ENCODE data around the gene ICA1. TPM values are rescaled to one million over a fixed set of nuclear protein-coding genes. Genes with fewer than 3 reads are reported as not detected.

Gene ICA1
- total RNA-seq, 1 experiment from 2014 or later: 3.2 TPM

DNA sequence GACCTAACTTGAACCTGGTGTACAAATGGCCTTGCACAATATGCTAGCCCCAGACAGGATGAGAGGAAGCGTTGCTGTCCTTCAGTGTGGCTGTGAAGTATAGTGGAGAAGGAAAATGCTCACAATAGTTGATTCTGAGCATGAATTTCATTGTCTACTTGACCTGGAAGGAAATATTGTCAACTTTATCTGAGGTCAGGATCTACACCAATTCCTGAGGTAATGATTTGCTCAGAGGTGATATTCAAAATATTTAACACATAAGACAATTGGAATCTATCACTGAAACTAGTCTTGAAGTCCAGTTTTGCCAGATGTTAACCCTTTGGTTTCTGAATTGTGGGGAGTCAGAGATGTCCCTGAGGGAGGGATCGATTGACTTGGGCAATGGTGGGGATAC, 20.9 kb upstream of the ICA1 start:
- Histone ChIP-seq H3K4me2 (ENCODE audit: low read length) (no peak overlapping the region), H4K20me1 (ENCODE audit: low read length) (no peaks in the 10 kb centered on the region), H3K27ac (ENCODE audit: low read length) (no peak overlapping the region), H3K4me1 (ENCODE audit: insufficient read depth, low read length) (no peaks in the 10 kb centered on the region), H3K9ac (ENCODE audit: low read length) (no peak overlapping the region), H3K27me3 (ENCODE audit: low read length) (no peaks in the 10 kb centered on the region), H3F3A (ENCODE audit: low read length, unreplicated experiment) (no peaks in the 10 kb centered on the region), H3K36me3 (ENCODE audit: low read depth, low read length) (no peaks in the 10 kb centered on the region), H2AFZ (ENCODE audit: low read length) (no peak overlapping the region), H3K79me2 (ENCODE audit: low read length) (no peaks in the 10 kb centered on the region), H3K9me3 (ENCODE audit: low read length) (no peaks in the 10 kb centered on the region), H3K4me3 (ENCODE audit: low read length) (no peak overlapping the region), H3K9me2 (replicated peaks; ENCODE audit: low read length) (no peaks in the 10 kb centered on the region)
- POLR2A ChIA-PET (ENCODE audit: unreplicated experiment): no interaction called here
- TF ChIP-seq, protein P1, sequence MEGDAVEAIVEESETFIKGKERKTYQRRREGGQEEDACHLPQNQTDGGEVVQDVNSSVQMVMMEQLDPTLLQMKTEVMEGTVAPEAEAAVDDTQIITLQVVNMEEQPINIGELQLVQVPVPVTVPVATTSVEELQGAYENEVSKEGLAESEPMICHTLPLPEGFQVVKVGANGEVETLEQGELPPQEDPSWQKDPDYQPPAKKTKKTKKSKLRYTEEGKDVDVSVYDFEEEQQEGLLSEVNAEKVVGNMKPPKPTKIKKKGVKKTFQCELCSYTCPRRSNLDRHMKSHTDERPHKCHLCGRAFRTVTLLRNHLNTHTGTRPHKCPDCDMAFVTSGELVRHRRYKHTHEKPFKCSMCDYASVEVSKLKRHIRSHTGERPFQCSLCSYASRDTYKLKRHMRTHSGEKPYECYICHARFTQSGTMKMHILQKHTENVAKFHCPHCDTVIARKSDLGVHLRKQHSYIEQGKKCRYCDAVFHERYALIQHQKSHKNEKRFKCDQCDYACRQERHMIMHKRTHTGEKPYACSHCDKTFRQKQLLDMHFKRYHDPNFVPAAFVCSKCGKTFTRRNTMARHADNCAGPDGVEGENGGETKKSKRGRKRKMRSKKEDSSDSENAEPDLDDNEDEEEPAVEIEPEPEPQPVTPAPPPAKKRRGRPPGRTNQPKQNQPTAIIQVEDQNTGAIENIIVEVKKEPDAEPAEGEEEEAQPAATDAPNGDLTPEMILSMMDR (conservative IDR thresholded peaks at IDR 0.05; ENCODE audit: low read depth, low read length): no peak
- no peak for TF ChIP-seq EZH2phosphoT487 (IDR thresholded peaks at IDR 0.05; ENCODE audit: borderline replicate concordance, low read length)
- no peak for TF ChIP-seq EZH2 (IDR thresholded peaks at IDR 0.05; ENCODE audit: low read length, unreplicated experiment)
- intact Hi-C loops (cut with micrococcal nuclease): no loop called here
- CTCF ChIA-PET: no interaction called here
- no peak for ATAC-seq
- DNase-seq: no peak
- no TSS peak for BruUV-seq (replicated peaks)

DNA sequence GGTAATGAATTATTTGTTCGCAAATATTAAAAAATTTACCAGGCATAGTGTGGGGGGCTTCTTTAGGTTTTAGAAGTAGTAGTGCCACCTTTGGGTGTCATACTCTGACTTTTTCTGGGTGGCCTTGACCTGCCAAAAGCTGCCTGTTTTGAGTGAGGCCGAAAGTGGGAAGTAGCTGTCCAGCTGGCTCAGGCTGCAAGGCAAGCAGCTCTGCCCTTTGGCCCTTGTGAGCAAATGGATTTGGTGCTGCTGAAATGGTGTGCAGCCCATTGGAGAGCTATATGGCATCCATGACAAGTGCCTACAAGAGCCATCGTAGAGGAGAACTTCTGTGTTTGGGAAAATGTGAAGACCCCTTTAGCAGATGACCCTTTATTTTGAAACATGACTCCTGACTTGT, 20.2 kb upstream of the ICA1 start:
- Histone ChIP-seq H3K9me2 (replicated peaks; ENCODE audit: low read length) (no peaks in the 10 kb centered on the region), H2AFZ (ENCODE audit: low read length) (no peak overlapping the region), H3K4me1 (ENCODE audit: insufficient read depth, low read length) (no peaks in the 10 kb centered on the region), H3K27me3 (ENCODE audit: low read length) (no peaks in the 10 kb centered on the region), H3K9me3 (ENCODE audit: low read length) (no peaks in the 10 kb centered on the region), H3F3A (ENCODE audit: low read length, unreplicated experiment) (no peaks in the 10 kb centered on the region), H3K9ac (ENCODE audit: low read length) (no peak overlapping the region), H3K79me2 (ENCODE audit: low read length) (no peaks in the 10 kb centered on the region), H3K36me3 (ENCODE audit: low read depth, low read length) (no peaks in the 10 kb centered on the region), H3K4me3 (ENCODE audit: low read length) (no peak overlapping the region), H3K4me2 (ENCODE audit: low read length) (no peak overlapping the region), H4K20me1 (ENCODE audit: low read length) (no peaks in the 10 kb centered on the region), H3K27ac (ENCODE audit: low read length) (no peak overlapping the region)
- BruUV-seq (replicated peaks): no TSS peak
- intact Hi-C loops (cut with micrococcal nuclease): no loop called here
- TF ChIP-seq EZH2phosphoT487 (IDR thresholded peaks at IDR 0.05; ENCODE audit: borderline replicate concordance, low read length) (no peak), EZH2 (IDR thresholded peaks at IDR 0.05; ENCODE audit: low read length, unreplicated experiment) (no peak)
- TF ChIP-seq, protein P1 (conservative IDR thresholded peaks at IDR 0.05; ENCODE audit: low read depth, low read length): no peak
- no peak for ATAC-seq
- ChIA-PET CTCF (no interaction called here), POLR2A (ENCODE audit: unreplicated experiment) (no interaction called here)
- DNase-seq: no peak

DNA sequence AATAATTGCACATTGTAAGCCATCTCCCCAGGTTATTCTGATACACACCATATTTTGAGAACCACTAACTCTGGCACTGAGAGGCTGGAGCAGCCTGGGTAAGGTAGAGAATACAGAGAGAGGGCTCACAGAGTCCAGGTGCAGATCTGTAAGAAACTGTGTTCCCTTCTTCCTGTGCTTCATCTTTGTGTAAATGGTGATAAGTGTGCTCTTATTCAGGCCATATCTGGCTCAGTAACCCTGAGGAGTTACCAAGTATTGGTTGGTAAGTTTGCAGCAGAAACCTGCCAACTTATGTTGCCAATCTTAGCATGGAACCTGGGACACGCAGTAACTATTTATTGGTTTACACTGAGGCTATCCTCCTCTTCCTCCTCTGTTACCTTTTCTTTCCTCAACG, 16.2 kb upstream of the ICA1 start:
- no peak for ATAC-seq
- Histone ChIP-seq H3K4me1 (ENCODE audit: insufficient read depth, low read length) (no peaks in the 10 kb centered on the region), H3K27ac (ENCODE audit: low read length) (no peak overlapping the region), H3K9me3 (ENCODE audit: low read length) (no peaks in the 10 kb centered on the region), H3K79me2 (ENCODE audit: low read length) (no peaks in the 10 kb centered on the region), H3F3A (ENCODE audit: low read length, unreplicated experiment) (no peaks in the 10 kb centered on the region), H3K9me2 (replicated peaks; ENCODE audit: low read length) (no peaks in the 10 kb centered on the region), H3K27me3 (ENCODE audit: low read length) (no peaks in the 10 kb centered on the region), H3K4me3 (ENCODE audit: low read length) (no peak overlapping the region), H3K9ac (ENCODE audit: low read length) (no peak overlapping the region), H3K4me2 (ENCODE audit: low read length) (no peak overlapping the region), H3K36me3 (ENCODE audit: low read depth, low read length) (no peaks in the 10 kb centered on the region), H2AFZ (ENCODE audit: low read length) (no peak overlapping the region), H4K20me1 (ENCODE audit: low read length) (no peaks in the 10 kb centered on the region)
- POLR2A ChIA-PET (ENCODE audit: unreplicated experiment): no interaction called here
- CTCF ChIA-PET: no interaction called here
- TF ChIP-seq EZH2phosphoT487 (IDR thresholded peaks at IDR 0.05; ENCODE audit: borderline replicate concordance, low read length): no peak
- no peak for TF ChIP-seq EZH2 (IDR thresholded peaks at IDR 0.05; ENCODE audit: low read length, unreplicated experiment)
- TF ChIP-seq, protein P1 (conservative IDR thresholded peaks at IDR 0.05; ENCODE audit: low read depth, low read length): no peak
- BruUV-seq (replicated peaks): no TSS peak
- intact Hi-C loops (cut with micrococcal nuclease): no loop called here
- DNase-seq: no peak

All from PC-3 (cell line).